ENCODE results near the gene FOXN4.

Gene FOXN4

GRCh38 chr12:109278912-109279311 is 30.2 kb downstream of the FOXN4 start:
- no peak for DNase-seq

- no peak for DNase-seq
These were observed 31.0 kb downstream of the FOXN4 start for GRCh38 chr12:109277899-109278762.

- no peak for DNase-seq
These were observed 31.7 kb downstream of the FOXN4 start for GRCh38 chr12:109277255-109277898.

- DNase-seq, result no peak
These were observed 32.9 kb downstream of the FOXN4 start for GRCh38 chr12:109276160-109276559.

- DNase-seq, result no peak
These were observed 33.9 kb downstream of the FOXN4 start for GRCh38 chr12:109275173-109275572.

- DNase-seq, result no peak
These were observed 34.7 kb downstream of the FOXN4 start for GRCh38 chr12:109274381-109274780.

- peak in 1 of 2 experiments; percentile 71 for DNase-seq
These were observed 35.7 kb downstream of the FOXN4 start for GRCh38 chr12:109273354-109273753.

- DNase-seq, result no peak
These were observed 37.7 kb downstream of the FOXN4 start for GRCh38 chr12:109271418-109271817.

GRCh38 chr12:109270494-109270893 is 38.6 kb downstream of the FOXN4 start:
- no peak for DNase-seq

GRCh38 chr12:109269428-109269827 is 39.7 kb downstream of the FOXN4 start:
- no peak for DNase-seq

- no peak for DNase-seq
These were observed 40.2 kb downstream of the FOXN4 start for GRCh38 chr12:109268896-109269295.

- DNase-seq, result no peak
These were observed 41.7 kb downstream of the FOXN4 start for GRCh38 chr12:109267361-109267760.

- DNase-seq, result no peak
These were observed 42.8 kb downstream of the FOXN4 start for GRCh38 chr12:109266106-109266879.

GRCh38 chr12:109264943-109265650 is 44.0 kb downstream of the FOXN4 start:
- no peak for DNase-seq

- peak; percentile 71 to 93 for DNase-seq
These were observed 44.8 kb downstream of the FOXN4 start for GRCh38 chr12:109264095-109264942.

GRCh38 chr12:109263439-109263838 is 45.6 kb downstream of the FOXN4 start:
- no peak for DNase-seq

- DNase-seq, result no peak
These were observed 47.1 kb downstream of the FOXN4 start for GRCh38 chr12:109261939-109262338.

GRCh38 chr12:109261087-109261486 is 48.0 kb downstream of the FOXN4 start:
- no peak for DNase-seq

GRCh38 chr12:109259545-109259895 is 49.6 kb downstream of the FOXN4 start:
- no peak for DNase-seq

GRCh38 chr12:109258607-109259544 is 50.2 kb downstream of the FOXN4 start:
- no peak for DNase-seq

- DNase-seq, result no peak
These were observed 50.9 kb downstream of the FOXN4 start for GRCh38 chr12:109258201-109258600.

Measured in NCI-H526 (cell line).